Suprapubic skin (tissue), 4 donors: ENCODE measurements around the gene DCBLD1.

ENCODE experiments used
- EP300 ChIP-seq: sonication (generic); formaldehyde crosslinking; IDR thresholded peaks from one replicate; pipeline ENCODE4 v1.6.1; 2017; ENCODE audit warnings: antibody characterized with exemption
- POLR2A ChIP-seq, 2 donors: fragments of 450-650 bp; IDR thresholded peaks; one replicate each; pipeline ENCODE4 v1.6.1; 2017; ENCODE audit warnings: antibody characterized with exemption in 2 of 2, mild to moderate bottlenecking in 2 of 2, moderate library complexity in 2 of 2
- POLR2AphosphoS5 ChIP-seq, 3 donors: sonication (generic); formaldehyde crosslinking; IDR thresholded peaks; one replicate each; pipeline ENCODE4 v1.6.1; 2017; ENCODE audit warnings: antibody characterized with exemption in 3 of 3
- TF ChIP-seq, protein P1 (sequence below), 2 donors: fragments of 200-600 bp in 1 of 2; fragments of 450-650 bp in 1 of 2; sonication (generic) in 1 of 2; IDR thresholded peaks; one replicate each; pipeline ENCODE4 v1.5.1; 2016 to 2019; ENCODE audit warnings: antibody characterized with exemption in 2 of 2, mild to moderate bottlenecking in 1 of 2, moderate library complexity in 1 of 2

DNA sequence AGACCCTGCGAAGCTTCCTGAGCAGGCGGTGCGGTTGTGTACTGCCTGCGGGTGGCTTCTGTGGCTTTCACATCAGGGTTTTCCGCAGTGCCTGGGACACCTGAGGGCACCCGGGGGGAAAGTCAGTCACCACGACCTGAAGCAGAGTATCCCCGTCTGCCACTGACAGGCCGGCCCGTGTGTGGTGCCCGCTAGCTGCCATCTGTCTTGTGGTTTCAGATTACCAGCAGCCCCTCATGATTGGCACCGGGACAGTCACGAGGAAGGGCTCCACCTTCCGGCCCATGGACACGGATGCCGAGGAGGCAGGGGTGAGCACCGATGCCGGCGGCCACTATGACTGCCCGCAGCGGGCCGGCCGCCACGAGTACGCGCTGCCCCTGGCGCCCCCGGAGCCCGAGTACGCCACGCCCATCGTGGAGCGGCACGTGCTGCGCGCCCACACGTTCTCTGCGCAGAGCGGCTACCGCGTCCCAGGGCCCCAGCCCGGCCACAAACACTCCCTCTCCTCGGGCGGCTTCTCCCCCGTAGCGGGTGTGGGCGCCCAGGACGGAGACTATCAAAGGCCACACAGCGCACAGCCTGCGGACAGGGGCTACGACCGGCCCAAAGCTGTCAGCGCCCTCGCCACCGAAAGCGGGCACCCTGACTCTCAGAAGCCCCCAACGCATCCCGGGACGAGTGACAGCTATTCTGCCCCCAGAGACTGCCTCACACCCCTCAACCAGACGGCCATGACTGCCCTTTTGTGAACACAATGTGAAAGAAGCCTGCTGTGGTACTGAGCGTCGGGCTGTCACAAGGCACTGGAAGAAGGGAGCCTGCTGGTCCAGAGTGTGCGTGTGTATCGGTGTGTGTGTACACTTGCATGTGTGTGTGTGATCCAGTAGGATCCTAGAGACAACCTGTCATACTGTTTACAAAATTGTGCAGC is 65.5 kb downstream of the DCBLD1 start:
- TF ChIP-seq EP300 (no peak), POLR2A (IDR thresholded peaks at IDR 0.05) (no peak), POLR2AphosphoS5 (IDR thresholded peaks at IDR 0.05) (no peak)
- TF ChIP-seq, protein P1, sequence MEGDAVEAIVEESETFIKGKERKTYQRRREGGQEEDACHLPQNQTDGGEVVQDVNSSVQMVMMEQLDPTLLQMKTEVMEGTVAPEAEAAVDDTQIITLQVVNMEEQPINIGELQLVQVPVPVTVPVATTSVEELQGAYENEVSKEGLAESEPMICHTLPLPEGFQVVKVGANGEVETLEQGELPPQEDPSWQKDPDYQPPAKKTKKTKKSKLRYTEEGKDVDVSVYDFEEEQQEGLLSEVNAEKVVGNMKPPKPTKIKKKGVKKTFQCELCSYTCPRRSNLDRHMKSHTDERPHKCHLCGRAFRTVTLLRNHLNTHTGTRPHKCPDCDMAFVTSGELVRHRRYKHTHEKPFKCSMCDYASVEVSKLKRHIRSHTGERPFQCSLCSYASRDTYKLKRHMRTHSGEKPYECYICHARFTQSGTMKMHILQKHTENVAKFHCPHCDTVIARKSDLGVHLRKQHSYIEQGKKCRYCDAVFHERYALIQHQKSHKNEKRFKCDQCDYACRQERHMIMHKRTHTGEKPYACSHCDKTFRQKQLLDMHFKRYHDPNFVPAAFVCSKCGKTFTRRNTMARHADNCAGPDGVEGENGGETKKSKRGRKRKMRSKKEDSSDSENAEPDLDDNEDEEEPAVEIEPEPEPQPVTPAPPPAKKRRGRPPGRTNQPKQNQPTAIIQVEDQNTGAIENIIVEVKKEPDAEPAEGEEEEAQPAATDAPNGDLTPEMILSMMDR (IDR thresholded peaks at IDR 0.05): no peak
